ENCODE results near the gene FRRS1L. TPM values are rescaled to one million over a fixed set of nuclear protein-coding genes. Genes with fewer than 3 reads are reported as not detected.
A peak's percentile ranks its signal among the peaks of the same experiment; 100 is the strongest.

Gene FRRS1L
- total RNA-seq, 1 experiment from 2014 or later = not detected

DNA sequence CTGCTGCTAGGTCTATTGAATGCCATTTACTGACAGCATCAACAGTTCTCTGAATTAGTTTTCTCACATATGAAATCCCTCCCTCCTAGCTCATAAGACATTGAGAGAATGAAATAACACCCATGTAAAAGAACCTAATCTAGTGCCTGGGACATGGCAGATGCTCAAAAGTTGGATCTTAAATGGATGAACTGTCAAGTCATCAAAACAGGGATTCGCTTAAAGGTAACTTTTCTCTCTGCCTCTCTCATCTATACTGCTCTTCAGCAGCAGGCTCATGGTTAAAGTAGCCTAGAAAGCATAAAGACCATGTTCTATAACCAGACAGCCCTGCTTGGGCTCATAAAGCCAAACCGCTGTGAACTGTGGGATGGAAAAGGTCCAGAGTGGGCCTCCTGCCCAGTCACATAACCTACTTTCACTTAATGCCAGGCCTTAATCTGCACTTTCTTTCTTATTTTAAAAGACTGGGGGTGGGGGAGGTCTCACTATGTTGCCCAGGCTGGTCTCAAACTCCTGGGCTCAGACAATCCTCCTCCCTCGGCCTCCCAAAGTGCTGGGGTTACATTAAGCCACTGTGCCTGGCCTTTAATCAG lies 51.0 kb downstream of the FRRS1L start:
- H3K4me1 ChIP-seq (replicated peaks; ENCODE audit: insufficient read depth) = peaks cover 69% of the 10 kb centered on the region
- no peak overlapping the region for H3K4me3 ChIP-seq
- no peak overlapping the region for H3K27ac ChIP-seq
- POLR2A ChIA-PET (ENCODE audit: unreplicated experiment) = no interaction called here
- CTCF ChIA-PET = no interaction called here
- DNase-seq = no peak
- H3F3A ChIP-seq (ENCODE audit: insufficient read depth, low read depth) = peaks cover 9% of the 10 kb centered on the region
- peaks cover 20% of the 10 kb centered on the region for H4K20me1 ChIP-seq (ENCODE audit: insufficient read depth)
- H3K9me2 ChIP-seq (ENCODE audit: insufficient read depth) = no peaks in the 10 kb centered on the region; the same call in 1 of the 2 replicates
- no TSS peak for BruUV-seq (replicated peaks)
- H3K4me2 ChIP-seq = peak overlapping the region; percentile 85; the same call in 1 of the 2 replicates
- TF ChIP-seq, protein P1, sequence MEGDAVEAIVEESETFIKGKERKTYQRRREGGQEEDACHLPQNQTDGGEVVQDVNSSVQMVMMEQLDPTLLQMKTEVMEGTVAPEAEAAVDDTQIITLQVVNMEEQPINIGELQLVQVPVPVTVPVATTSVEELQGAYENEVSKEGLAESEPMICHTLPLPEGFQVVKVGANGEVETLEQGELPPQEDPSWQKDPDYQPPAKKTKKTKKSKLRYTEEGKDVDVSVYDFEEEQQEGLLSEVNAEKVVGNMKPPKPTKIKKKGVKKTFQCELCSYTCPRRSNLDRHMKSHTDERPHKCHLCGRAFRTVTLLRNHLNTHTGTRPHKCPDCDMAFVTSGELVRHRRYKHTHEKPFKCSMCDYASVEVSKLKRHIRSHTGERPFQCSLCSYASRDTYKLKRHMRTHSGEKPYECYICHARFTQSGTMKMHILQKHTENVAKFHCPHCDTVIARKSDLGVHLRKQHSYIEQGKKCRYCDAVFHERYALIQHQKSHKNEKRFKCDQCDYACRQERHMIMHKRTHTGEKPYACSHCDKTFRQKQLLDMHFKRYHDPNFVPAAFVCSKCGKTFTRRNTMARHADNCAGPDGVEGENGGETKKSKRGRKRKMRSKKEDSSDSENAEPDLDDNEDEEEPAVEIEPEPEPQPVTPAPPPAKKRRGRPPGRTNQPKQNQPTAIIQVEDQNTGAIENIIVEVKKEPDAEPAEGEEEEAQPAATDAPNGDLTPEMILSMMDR (conservative IDR thresholded peaks at IDR 0.05) = no peak
- no peak for TF ChIP-seq EZH2 (IDR thresholded peaks at IDR 0.05; ENCODE audit: low read depth)
- H3K9me3 ChIP-seq (ENCODE audit: insufficient read depth, low read depth) = no peaks in the 10 kb centered on the region
- peaks cover 88% of the 10 kb centered on the region for H3K79me2 ChIP-seq (ENCODE audit: low read depth)
- intact Hi-C loops (cut with micrococcal nuclease; ENCODE audit: unreplicated experiment) = loop anchor here (5.0 kb wide), 1 partner anchor 201 kb away; no protein-coding TSS in a partner anchor
- no peak overlapping the region for H2AFZ ChIP-seq
- no peaks in the 10 kb centered on the region for H3K27me3 ChIP-seq (ENCODE audit: insufficient read depth, low read depth)
- H3K36me3 ChIP-seq (ENCODE audit: low read depth) = 0 out of 2 replicates have a peak, but pooled peaks cover 10% of the 10 kb centered on the region

DNA sequence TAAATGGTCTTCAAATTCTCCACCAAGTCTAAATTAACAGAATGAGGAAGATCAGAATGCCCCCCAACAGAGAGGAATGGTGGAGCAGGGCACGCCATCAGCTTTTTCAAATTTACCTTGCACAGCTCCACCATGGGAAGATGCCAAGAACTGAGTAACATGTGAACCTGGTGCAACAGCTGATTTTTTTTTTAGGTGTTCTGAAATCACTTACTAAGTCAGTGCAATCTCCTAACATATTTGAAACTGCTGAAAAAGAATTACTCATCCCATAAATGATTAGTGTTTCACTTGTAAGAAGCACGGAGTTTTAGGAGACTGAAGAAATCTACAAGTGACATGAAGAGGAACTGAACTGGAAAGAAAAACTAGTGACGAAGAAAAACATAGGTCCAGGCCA lies 52.4 kb downstream of the FRRS1L start:
- ChIA-PET CTCF (no interaction called here), POLR2A (ENCODE audit: unreplicated experiment) (interaction anchor here (0.7 kb wide), 1 partner anchor 657 kb away, joined by 8 read pairs; no protein-coding TSS in a partner anchor)
- Histone ChIP-seq H3K36me3 (ENCODE audit: low read depth) (0 out of 2 replicates have a peak, but pooled peaks cover 10% of the 10 kb centered on the region), H3K9me3 (ENCODE audit: insufficient read depth, low read depth) (no peaks in the 10 kb centered on the region), H3K4me2 (peak overlapping the region; percentile 15; the same call in 1 of the 2 replicates), H3K4me1 (replicated peaks; ENCODE audit: insufficient read depth) (peaks cover 75% of the 10 kb centered on the region), H3K79me2 (ENCODE audit: low read depth) (peaks cover 100% of the 10 kb centered on the region), H3K9me2 (ENCODE audit: insufficient read depth) (no peaks in the 10 kb centered on the region), H4K20me1 (ENCODE audit: insufficient read depth) (peaks cover 20% of the 10 kb centered on the region), H3F3A (ENCODE audit: insufficient read depth, low read depth) (peaks cover 18% of the 10 kb centered on the region), H3K27ac (peak overlapping the region; percentile 13; the same call in 1 of the 2 replicates), H2AFZ (no peak overlapping the region), H3K27me3 (ENCODE audit: insufficient read depth, low read depth) (no peaks in the 10 kb centered on the region), H3K4me3 (no peak overlapping the region)
- no peak for DNase-seq
- intact Hi-C loops (cut with micrococcal nuclease; ENCODE audit: unreplicated experiment) = loop anchor here (5.0 kb wide), 1 partner anchor 203 kb away; no protein-coding TSS in a partner anchor
- no peak for TF ChIP-seq EZH2 (IDR thresholded peaks at IDR 0.05; ENCODE audit: low read depth)
- TF ChIP-seq, protein P1 (conservative IDR thresholded peaks at IDR 0.05) = no peak
- BruUV-seq (replicated peaks) = no TSS peak

DNA sequence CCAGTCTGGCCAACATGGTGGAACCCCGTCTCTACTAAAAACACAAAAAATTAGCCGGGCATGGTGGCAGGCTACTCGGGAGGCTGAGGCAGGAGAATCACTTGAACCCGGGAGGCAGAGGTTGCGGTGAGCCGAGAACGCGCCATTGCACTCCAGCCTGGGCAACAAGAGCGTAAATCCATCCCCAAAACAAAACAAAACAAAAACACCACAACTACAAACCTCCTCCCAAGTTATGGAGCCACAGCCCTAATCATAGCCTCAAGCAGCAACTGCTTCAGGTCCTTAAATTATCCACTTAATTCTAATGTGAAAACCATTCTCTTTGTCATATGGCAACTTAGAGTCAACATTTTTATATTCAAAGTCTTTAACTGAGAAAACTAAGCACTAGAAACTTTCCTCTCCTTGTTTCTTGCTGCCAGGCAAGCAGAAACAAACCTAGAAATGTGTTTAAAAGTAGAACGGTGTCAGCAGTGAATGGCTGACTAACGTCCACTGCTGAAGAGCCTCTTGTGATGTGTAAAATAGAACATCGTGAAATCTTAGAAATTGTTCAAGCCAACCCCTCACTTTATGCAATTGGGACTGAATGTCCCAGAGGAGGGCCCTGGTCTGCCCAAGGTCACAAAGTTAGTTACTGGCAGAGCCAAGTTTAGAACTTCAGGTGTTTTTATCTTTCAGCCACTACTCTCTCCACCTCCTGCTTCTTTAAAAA lies 53.0 kb downstream of the FRRS1L start:
- H3K36me3 ChIP-seq (ENCODE audit: low read depth) = 0 out of 2 replicates have a peak, but pooled peaks cover 10% of the 10 kb centered on the region
- H3K4me2 ChIP-seq = peak overlapping the region; percentile 21
- H3F3A ChIP-seq (ENCODE audit: insufficient read depth, low read depth) = peaks cover 18% of the 10 kb centered on the region
- ChIA-PET CTCF (no interaction called here), POLR2A (ENCODE audit: unreplicated experiment) (interaction anchor here (0.7 kb wide), 1 partner anchor 657 kb away, joined by 8 read pairs; no protein-coding TSS in a partner anchor)
- no peaks in the 10 kb centered on the region for H3K9me2 ChIP-seq (ENCODE audit: insufficient read depth)
- intact Hi-C loops (cut with micrococcal nuclease; ENCODE audit: unreplicated experiment) = no loop called here
- H3K79me2 ChIP-seq (ENCODE audit: low read depth) = peaks cover 100% of the 10 kb centered on the region
- H3K27ac ChIP-seq = peak overlapping the region; percentile 15; the same call in 1 of the 2 replicates
- peaks cover 20% of the 10 kb centered on the region for H4K20me1 ChIP-seq (ENCODE audit: insufficient read depth)
- no peaks in the 10 kb centered on the region for H3K9me3 ChIP-seq (ENCODE audit: insufficient read depth, low read depth)
- no peak overlapping the region for H2AFZ ChIP-seq
- H3K4me3 ChIP-seq = no peak overlapping the region
- no TSS peak for BruUV-seq (replicated peaks)
- no peak for TF ChIP-seq EZH2 (IDR thresholded peaks at IDR 0.05; ENCODE audit: low read depth)
- TF ChIP-seq, protein P1 (conservative IDR thresholded peaks at IDR 0.05) = no peak
- no peaks in the 10 kb centered on the region for H3K27me3 ChIP-seq (ENCODE audit: insufficient read depth, low read depth)
- peaks cover 81% of the 10 kb centered on the region for H3K4me1 ChIP-seq (replicated peaks; ENCODE audit: insufficient read depth)
- DNase-seq = no peak

Measured in PC-9 (cell line).